ENCODE measurements around the gene ATG9B.

DNA sequence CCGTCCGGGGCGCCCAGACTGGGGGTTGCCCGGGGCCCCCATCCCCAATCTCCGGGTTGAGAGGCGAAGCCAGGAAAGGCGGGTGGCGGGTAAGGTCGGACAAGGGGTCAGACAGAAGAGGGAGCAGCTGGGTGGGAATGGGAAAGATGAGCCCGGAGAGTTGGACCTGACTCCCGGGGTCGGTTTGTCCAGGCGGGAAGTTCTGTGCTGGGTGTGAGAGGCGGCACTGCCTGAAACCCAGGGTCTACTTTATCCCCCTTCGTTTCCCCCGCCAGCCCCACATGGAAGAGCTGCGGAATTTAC lies 35.8 kb upstream of the ATG9B start:
- TF ChIP-seq, protein P1, sequence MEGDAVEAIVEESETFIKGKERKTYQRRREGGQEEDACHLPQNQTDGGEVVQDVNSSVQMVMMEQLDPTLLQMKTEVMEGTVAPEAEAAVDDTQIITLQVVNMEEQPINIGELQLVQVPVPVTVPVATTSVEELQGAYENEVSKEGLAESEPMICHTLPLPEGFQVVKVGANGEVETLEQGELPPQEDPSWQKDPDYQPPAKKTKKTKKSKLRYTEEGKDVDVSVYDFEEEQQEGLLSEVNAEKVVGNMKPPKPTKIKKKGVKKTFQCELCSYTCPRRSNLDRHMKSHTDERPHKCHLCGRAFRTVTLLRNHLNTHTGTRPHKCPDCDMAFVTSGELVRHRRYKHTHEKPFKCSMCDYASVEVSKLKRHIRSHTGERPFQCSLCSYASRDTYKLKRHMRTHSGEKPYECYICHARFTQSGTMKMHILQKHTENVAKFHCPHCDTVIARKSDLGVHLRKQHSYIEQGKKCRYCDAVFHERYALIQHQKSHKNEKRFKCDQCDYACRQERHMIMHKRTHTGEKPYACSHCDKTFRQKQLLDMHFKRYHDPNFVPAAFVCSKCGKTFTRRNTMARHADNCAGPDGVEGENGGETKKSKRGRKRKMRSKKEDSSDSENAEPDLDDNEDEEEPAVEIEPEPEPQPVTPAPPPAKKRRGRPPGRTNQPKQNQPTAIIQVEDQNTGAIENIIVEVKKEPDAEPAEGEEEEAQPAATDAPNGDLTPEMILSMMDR (IDR thresholded peaks at IDR 0.05) = no peak
- TF ChIP-seq POLR2AphosphoS5 (IDR thresholded peaks at IDR 0.05) (no peak), EP300 (IDR thresholded peaks at IDR 0.05) (no peak)

Measured in esophagus muscularis mucosa (tissue), 4 donors.